Fibroblast of the conjunctiva (primary cell): ENCODE results near the gene ZBTB47.

Experiments
- DNase-seq: peaks from one replicate; pipeline ENCODE4 v3.0.0-alpha.2; 2010; ENCODE audit warnings: low read depth

The ZBTB47 gene

DNA sequence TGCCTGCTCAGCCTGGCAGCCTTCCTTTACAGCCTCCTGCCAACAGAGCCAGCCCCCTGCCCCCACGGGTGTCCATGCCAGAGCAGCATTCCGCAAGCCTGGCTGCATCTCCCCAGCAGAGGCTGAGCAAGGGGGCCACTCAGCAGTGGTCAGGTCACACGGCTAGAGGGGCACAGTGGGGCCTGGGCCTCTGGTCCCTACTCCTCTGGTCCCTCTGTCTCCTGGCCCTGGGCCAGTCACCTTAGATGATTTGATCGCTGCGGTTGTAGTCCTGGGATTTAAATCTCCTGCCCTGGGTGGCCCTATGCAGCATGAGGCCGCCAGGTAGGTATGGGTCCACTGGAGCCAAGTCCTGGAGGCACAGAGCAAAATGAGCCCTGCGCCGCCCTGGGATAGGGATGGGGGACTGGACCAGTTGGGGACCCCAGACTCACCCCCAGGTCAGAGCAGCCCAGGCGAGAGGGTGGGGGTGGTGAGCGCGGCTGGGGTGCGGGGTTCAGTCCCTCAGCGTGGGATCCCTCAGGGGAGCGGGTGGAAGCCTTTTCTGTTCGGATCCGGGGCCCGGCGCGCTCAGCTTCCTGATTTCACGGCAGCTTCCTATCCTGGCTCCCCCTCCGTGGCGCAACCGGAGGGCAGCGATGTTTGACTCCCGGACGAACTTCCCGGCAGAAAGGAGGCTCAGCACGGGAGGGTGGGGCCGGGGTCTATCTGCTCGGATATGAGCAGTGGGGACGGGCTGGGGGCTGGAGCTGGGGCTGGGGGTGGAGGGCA, at the start of gene ZBTB47:
TSS of gene ZBTB47 (plus strand) at position 138 of the 771 bp plus-strand sequence. CDS start 4,659 bp downstream, outside the sequence.
- no peak for DNase-seq

DNA sequence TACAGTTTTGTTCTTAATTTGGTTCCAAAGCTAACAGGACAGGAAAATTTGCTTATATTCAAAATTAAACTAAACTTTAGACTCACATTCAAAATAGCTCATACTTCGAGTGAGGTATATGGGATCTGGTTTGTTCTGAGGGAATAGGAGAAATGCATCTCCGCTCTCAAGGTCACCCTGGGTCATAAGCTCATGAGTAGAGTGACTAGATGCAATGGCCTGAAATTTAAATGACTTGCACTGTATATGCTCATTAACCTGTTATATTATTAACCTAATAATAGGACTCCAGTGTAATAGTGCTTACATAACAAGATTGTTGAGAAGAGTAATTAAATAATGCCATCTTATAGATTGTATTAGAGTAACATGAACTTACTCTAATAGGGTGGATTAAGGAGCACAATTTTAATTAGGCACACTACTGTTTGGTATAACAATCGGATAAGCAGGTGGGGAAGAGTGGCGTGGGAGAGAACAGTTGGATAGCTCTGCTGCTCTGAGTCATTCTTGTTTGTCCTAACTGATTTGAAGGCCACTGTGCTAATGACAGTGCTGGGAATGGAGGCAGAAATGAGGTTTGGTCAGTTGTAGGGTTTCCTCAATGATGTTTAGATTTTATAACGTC, 47.8 kb upstream of the ZBTB47 start:
- DNase-seq: no peak

DNA sequence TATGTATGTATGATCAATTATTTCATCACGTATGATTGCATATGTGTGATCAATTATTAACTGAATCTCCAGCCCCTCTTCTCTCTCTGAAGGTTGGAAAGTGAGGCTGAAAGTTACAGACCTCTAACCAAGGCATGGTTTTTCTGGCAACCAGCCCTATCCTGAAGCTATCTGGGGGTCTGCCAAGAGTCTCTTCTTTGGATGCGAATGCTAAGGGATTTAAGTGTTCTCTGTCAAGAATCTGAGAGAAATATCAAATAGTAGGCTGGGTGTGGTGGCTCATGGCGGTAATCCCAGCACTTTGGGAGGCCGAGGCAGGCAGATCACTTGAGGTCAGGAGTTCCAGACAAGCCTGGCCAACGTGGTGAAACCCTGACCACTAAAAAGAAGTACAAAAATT, 44.9 kb upstream of the ZBTB47 start:
- peak; percentile 71 for DNase-seq

DNA sequence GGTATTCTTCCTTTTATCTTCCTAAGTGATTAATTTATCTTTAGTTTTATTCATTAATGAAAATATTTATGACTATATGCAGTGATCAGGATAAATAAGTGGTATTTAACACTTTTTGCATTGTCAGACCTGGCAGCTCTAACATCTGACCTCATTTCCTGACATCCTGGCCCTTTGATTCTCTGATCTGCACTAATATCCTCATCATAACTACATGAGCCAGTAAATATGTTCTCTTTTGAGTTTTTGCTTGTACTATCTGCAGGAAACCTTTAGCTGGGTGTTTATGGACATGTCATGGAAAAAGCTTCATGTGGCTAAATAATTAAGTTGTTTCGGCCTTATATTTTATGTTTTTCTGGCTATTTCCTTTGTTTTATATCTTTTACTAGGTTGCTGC, 42.5 kb upstream of the ZBTB47 start:
- DNase-seq: no peak

DNA sequence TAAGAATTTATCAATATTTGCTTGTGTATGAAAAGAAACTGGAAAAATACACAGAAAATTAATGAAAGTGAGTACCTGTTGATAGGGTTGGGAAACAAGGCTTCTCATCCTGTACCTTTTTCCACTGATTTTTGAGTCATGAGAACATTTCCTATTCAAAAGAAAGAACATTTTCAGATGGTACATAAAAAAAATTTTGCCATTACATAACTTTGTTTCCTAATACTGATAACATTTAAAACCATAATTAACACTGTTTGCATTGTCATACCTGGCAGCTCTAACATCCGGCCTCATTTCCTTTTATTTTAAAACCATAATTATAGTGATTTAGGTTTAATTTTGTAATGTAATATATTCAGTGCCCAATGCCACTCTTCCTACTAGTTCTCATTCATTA, 41.3 kb upstream of the ZBTB47 start:
- DNase-seq: no peak

DNA sequence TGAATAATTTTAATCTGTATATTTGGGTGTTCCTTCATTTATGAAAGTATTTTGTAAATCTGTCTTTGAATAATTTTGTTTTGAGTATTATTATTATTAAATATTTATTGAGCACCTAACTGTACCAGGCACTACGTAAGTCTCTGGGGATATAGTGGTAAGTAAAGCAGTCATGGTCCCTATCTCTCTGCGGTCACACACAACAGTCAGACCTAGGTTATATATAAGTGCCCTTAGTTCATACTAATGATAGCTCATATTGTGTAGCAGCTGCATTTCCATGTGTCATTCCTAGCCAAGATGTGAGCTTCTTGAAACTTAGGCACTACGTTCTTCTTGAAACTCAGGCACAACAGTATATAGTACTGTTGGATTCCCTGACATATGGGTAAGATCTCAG, 40.6 kb upstream of the ZBTB47 start:
- DNase-seq: no peak

DNA sequence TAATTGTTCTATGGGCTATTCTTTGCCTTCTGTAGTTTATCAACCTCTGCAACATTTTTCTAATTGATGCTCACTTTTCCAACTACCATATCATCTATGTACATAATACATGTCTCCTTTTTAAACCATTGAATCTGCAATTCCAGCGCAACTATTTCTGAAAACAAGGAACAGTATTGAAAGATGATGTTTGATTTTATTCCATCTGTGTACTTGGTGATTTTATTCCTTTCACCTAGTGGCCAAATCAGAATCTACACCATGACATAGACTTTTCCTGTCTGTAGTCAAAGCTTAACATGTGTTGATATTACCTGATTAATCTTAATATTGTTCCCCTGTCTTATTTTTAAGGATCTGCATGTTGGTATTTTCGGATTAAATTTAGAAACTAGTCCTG, 40.0 kb upstream of the ZBTB47 start:
- no peak for DNase-seq

DNA sequence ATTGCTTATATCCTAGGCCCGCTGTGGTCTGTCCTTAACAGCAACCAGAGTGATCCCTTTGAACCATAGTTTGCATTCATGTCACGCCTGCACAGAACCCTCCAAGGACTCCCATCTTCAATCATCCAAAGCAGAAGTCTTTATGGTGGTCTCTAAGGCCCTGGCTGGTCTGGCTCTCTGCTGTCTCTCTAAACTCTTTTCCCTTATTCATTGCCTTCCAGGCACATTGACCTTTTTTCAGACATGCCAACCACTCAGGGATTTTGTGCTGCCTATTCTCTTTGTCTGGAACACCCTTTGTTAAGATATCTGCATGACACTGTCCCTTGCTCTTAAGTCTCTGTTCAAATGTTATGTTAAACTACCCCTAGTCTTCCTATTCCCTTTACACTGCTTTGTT, 21.9 kb upstream of the ZBTB47 start:
- DNase-seq: no peak

DNA sequence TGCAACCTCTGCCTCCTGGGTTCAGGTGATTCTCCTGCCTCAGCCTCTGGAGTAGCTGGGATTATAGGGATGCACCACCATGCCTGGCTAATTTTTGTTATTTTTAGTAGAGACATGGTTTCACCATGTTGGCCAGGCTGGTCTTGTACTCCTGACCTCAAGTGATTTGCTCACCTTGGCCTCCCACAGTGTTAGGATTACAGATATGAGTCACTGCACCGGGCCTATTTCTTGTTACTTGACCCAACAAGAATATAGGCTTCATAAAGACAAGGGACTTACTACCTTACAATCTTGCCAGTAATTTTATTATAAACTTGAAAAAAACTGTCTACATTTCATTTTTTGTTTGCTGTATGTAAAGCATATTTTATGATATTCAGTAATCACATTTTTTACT, 21.4 kb upstream of the ZBTB47 start:
- DNase-seq: no peak

DNA sequence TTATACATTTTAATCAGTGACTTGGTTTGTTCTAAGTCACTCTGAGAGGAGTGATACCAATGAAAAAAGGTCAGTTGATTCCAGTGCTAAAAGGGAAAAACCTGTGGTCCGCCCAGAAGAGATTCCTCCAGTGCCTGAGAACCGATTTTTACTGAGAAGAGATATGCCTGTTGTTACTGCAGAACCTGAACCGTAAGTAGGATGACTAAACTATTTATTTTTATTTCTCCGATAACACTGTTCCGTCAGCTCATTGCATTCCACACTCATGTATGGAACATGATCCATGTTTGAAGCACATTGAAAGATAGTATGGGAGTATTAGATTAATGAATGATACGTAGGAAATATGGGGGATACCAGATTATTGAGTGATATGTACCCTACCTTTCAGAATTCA, 20.0 kb upstream of the ZBTB47 start:
- DNase-seq: no peak

DNA sequence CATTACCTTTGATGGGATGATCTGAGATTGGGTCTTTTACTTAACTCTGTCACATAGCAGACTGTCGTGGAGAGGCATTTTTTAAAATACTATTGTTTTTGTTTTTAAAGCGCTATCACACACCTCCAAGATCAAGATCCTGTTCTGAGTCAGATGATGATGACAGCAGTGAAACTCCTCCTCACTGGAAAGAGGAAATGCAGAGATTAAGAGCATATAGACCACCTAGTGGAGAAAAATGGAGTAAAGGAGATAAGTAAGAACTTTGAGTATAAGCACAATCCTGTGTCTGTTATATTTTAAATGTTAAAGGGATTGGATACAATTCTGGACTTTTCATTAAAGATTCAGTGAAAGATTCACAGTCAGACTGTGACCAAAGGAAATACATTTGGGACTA, 18.4 kb upstream of the ZBTB47 start:
- no peak for DNase-seq

DNA sequence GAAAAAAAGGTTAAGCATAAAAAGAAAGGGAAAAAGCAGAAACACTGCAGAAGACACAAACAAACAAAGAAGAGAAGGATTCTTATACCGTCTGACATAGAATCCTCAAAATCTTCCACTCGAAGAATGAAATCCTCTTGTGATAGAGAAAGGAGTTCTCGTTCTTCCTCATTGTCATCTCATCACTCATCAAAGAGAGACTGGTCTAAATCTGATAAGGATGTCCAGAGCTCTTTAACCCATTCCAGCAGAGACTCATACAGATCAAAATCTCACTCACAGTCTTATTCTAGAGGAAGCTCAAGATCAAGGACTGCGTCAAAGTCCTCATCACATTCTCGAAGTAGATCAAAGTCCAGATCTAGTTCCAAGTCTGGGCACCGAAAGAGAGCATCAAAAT, 16.5 kb upstream of the ZBTB47 start:
- no peak for DNase-seq

DNA sequence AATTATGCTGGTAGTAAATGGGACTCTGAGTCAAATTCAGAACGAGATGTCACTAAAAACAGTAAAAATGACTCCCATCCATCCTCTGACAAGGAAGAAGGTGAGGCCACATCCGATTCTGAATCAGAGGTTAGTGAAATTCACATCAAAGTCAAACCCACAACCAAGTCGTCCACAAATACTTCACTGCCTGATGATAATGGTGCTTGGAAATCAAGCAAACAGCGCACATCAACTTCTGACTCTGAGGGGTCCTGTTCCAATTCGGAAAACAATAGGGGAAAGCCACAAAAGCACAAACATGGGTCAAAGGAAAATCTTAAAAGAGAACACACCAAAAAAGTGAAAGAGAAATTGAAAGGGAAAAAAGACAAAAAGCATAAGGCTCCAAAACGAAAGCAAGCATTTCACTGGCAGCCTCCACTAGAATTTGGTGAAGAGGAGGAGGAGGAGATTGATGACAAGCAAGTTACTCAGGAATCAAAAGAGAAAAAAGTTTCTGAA, 15.1 kb upstream of the ZBTB47 start:
- DNase-seq: no peak

DNA sequence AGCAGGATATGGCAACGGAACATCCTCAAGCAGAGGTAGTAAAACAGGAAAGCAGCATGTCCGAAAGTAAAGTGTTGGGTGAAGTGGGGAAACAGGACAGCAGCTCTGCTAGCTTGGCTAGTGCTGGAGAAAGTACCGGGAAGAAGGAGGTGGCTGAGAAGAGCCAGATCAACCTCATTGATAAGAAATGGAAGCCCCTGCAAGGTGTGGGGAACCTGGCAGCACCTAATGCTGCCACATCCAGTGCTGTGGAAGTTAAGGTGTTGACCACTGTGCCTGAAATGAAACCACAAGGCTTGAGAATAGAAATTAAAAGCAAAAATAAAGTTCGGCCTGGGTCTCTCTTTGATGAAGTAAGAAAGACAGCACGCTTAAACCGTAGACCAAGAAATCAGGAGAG, 14.3 kb upstream of the ZBTB47 start:
- DNase-seq: no peak

DNA sequence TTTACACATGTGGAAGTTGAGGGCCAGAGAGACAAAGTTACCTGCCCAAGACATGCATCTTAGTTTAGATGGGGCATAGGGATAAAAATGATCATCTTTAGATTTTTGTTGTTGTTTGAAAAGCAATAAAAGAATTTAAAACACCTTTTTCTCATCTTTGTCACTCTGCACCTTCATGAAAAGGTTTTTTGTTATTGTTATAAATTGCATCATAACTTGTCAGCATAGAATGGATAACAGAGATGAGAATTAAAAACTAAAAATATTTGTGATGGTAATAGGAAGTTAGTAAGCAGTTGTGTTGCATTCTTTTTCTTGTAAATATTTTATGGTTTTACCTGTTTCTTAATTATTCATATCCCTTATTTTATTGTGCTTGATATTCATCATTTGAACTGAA, 13.4 kb upstream of the ZBTB47 start:
- DNase-seq: no peak

DNA sequence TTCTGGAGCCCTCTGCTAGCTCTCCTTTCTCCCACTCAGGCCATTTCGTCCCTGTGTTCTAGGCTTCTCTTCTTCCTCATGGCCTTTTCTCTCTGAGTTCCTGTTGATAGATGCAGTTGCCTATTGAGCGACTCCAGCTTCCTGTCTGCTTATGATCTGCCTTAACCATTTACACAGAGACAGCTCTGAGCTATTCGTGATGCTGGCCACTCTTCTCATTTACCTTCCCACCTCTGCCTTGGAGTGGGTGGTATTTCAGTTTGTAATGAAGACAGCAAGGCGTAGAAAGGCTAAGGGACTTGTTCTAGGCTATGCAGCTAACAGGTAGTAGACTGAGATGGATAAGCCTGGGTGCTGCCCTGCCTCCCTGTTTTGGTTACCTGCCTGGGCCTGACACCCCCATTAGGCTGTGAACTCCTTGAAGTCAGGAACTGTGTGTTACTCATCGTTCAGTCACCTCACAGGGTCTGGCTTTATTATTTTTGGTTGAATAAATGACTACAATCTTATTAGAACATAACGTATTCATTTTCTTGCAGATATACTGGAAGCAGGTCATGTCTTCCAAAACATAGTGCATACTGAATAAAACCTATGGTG, 12.6 kb upstream of the ZBTB47 start:
- no peak for DNase-seq

DNA sequence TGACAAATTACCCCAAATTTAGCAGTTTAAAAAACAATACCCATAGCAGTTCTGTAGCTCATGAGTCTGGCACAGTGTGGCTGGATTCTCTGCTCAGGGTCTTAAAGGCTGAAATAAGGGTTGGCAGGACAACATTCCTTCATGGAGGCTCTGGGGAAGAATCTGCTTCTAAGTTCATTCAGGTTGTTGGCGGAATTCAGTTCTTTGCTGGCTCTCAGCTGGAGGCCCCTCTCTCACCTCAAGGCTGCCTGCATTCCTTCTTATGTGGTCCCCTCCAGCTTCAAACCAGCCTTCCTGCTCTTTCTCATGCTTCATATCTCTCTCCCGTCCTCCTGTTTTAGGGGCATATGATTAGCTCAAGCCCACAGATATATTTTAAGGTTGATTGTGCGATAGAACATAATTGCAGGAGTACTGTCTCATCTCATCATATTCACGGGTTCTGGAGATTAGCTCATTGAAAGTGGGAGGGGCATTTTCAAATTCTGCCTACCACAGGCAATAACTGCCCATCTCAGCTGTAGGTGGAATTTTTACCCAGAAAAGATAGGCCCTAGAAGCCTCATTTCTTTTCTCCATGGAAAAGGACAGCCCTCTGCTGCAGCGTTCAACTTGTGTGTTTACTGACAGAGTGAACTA, 5.6 kb upstream of the ZBTB47 start:
- DNase-seq: no peak

DNA sequence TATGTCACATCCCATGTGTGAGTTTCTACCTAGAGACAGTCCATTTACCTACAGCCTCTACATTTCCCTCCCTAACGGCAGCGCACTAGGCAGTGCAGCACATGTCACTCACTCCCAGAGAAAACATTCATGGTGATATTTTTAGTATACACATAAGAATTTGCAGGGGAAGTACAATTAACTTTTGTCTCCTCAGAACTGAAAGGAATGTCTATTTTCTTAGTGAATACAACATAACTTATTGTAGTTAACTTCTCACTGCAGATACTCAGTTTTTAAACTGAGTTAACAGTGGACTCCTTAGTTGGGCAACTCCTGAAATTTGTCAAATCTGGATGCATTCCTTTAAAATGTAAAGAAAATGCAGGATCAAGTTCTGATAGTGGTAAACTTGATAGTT, 4.5 kb upstream of the ZBTB47 start:
- DNase-seq: no peak

DNA sequence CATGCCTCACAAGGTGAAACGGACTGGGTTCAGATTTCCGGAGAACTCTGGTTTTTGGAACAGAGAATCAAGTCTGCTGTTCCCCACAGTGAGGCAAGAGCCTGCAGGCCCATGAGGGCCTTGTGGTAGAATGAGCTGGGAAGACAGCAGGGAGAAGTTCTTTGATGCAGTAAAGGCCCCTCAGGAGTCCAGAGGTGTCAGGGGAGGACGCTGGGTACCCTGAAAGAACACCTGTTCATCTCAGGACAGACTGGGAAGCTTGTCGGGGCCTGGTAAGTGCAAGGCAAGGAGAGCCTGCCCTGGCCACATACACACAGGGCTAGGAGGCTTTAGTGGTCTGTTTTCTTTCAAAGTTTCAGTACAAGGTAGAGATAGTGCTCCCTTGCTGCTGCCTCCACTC, 3.7 kb upstream of the ZBTB47 start:
- no peak for DNase-seq

DNA sequence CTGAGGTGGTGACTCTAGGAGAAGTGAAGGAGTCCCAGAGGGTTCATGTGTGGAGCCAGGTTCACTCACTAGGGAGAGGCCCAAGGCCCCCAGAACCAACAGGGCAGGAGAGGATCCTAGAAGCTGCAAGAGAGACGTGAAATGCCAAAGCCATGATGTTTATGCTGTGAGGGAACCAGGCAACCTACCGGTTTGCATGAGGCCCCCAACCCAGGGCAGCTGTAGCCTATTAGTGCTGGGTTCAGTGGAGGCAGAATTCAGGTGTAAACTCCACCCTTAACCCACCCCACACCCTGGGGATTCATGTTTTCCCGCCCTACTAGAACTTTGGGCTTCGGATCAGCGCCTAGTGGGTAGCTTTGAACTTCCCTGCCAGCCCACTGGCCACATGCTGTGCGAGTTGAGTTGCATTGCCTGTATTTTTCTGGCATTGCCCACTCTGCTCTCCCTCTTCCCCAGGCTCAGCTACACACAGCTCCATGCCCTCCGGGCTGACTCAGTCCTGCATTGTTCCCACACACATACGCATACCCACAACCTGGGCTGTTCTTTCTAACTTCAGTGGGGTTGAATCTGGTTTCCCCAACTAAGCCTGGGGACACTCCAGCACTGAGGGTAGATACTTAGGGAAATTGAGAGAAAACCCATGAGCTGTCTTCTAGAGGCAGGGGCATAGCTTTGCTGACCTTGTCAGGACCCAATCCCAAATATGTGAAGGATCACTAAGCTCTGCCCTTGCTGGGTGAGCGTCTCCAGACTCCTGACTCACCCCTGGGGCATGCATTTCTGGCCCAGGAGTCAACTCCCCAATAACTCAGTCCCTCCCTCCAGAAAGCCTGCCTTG, 2.0 kb upstream of the ZBTB47 start:
- DNase-seq: no peak

DNA sequence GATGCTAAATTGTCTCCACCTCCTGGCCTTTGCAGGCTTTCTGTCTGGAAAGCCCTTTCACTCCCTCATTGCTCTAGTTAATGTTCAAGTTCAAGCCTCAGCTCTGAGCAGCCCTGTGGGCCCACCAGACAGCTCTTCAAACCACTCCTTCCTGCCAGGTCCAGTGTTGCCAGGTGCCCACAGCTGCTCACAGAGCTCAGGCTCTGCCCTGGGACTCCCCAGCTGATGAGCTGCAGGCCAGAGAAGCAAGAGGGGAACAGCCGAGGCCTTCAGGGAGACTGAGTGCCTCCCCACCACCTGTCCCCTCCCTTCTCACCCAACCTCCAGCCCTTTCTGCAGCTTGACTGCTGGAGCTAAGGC, 1.3 kb upstream of the ZBTB47 start:
- DNase-seq: no peak
